PC-3 (cell line): Measurements from ENCODE around the gene LNX1.

ENCODE experiments used
- EZH2phosphoT487 ChIP-seq: fragments of 300-600 bp; sonication (generic); IDR thresholded peaks from 2 replicates; pipeline ENCODE4 v1.6.1; 2018; ENCODE audit warnings: mild to moderate bottlenecking, antibody characterized with exemption, low read length, borderline replicate concordance
- TF ChIP-seq, protein P1 (sequence below): fragments of 300-600 bp; sonication (generic); conservative IDR thresholded peaks from 2 replicates; pipeline ENCODE4 v1.5.1; 2017; ENCODE audit warnings: antibody characterized with exemption, low read depth, mild to moderate bottlenecking, low read length

GRCh38 chr4:53595834-53596233 lies 4.5 kb upstream of the LNX1 start:
- TF ChIP-seq, protein P1, sequence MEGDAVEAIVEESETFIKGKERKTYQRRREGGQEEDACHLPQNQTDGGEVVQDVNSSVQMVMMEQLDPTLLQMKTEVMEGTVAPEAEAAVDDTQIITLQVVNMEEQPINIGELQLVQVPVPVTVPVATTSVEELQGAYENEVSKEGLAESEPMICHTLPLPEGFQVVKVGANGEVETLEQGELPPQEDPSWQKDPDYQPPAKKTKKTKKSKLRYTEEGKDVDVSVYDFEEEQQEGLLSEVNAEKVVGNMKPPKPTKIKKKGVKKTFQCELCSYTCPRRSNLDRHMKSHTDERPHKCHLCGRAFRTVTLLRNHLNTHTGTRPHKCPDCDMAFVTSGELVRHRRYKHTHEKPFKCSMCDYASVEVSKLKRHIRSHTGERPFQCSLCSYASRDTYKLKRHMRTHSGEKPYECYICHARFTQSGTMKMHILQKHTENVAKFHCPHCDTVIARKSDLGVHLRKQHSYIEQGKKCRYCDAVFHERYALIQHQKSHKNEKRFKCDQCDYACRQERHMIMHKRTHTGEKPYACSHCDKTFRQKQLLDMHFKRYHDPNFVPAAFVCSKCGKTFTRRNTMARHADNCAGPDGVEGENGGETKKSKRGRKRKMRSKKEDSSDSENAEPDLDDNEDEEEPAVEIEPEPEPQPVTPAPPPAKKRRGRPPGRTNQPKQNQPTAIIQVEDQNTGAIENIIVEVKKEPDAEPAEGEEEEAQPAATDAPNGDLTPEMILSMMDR = no peak
- TF ChIP-seq EZH2phosphoT487 = no peak
